Kidney capillary endothelial cell (primary cell): ENCODE measurements around the gene LRRTM2.

ENCODE experiments used
- DNase-seq: peaks from one replicate; pipeline ENCODE4 v3.0.0-alpha.2; 2018; ENCODE audit warnings: low spot score

Gene LRRTM2

GRCh38 chr5:138878437-138879235 lies 3.5 kb upstream of the LRRTM2 start:
- DNase-seq, result no peak

GRCh38 chr5:138876811-138877210 lies 1.7 kb upstream of the LRRTM2 start:
- DNase-seq, result no peak

GRCh38 chr5:138875946-138876345 lies 811 bp upstream of the LRRTM2 start:
- no peak for DNase-seq

GRCh38 chr5:138875552-138875875 lies 379 bp upstream of the LRRTM2 start:
- no peak for DNase-seq

- no peak for DNase-seq
Measured at GRCh38 chr5:138874241-138874640, 894 bp downstream of the LRRTM2 start.

- no peak for DNase-seq
Measured at GRCh38 chr5:138873466-138874221, 1.5 kb downstream of the LRRTM2 start.

- peak; percentile 16 for DNase-seq
Measured at GRCh38 chr5:138872841-138873465, 2.2 kb downstream of the LRRTM2 start.

- no peak for DNase-seq
Measured at GRCh38 chr5:138870611-138871010, 4.5 kb downstream of the LRRTM2 start.

GRCh38 chr5:138869763-138870500 lies 5.2 kb downstream of the LRRTM2 start:
- DNase-seq, result no peak

GRCh38 chr5:138869038-138869437 lies 6.1 kb downstream of the LRRTM2 start:
- DNase-seq, result no peak

GRCh38 chr5:138867011-138867410 lies 8.1 kb downstream of the LRRTM2 start:
- no peak for DNase-seq

GRCh38 chr5:138853132-138853531 lies 22.0 kb downstream of the LRRTM2 start:
- no peak for DNase-seq

GRCh38 chr5:138850865-138851435 lies 24.2 kb downstream of the LRRTM2 start:
- DNase-seq, result no peak

- DNase-seq, result no peak
Measured at GRCh38 chr5:138849882-138850281, 25.3 kb downstream of the LRRTM2 start.

- DNase-seq, result no peak
Measured at GRCh38 chr5:138849439-138849838, 25.7 kb downstream of the LRRTM2 start.

GRCh38 chr5:138844812-138845513 lies 30.2 kb downstream of the LRRTM2 start:
- peak; percentile 69 for DNase-seq

GRCh38 chr5:138844125-138844461 lies 31.0 kb downstream of the LRRTM2 start:
- DNase-seq, result no peak

- DNase-seq, result no peak
Measured at GRCh38 chr5:138843316-138844124, 31.6 kb downstream of the LRRTM2 start.

GRCh38 chr5:138841531-138841930 lies 33.6 kb downstream of the LRRTM2 start:
- DNase-seq, result no peak

- DNase-seq, result no peak
Measured at GRCh38 chr5:138840103-138840502, 35.0 kb downstream of the LRRTM2 start.

- DNase-seq, result no peak
Measured at GRCh38 chr5:138837160-138837559, 38.0 kb downstream of the LRRTM2 start.
